Astrocyte (in vitro differentiated cells and primary cell): ENCODE results near the gene FRS2. TPM values are rescaled to one million over a fixed set of nuclear protein-coding genes. Genes with fewer than 3 reads are reported as not detected.

Experiments used
- DNase-seq: peaks from one replicate; pipeline ENCODE4 v3.0.0-alpha.2; 2010; ENCODE audit warnings: low read depth
- FAIRE-seq: peaks from 2 replicates; lab custom pipeline; 2011; peaks lifted over from hg19 to GRCh38; lab: Jason Lieb, UNC
- H2AFZ ChIP-seq: 2 replicates; pipeline ENCODE4 v1.6.0; 2012; ENCODE audit warnings: low read depth, low read length, inconsistent platforms
- H3K27ac ChIP-seq: 2 replicates; pipeline ENCODE4 v1.5.1; 2011; ENCODE audit warnings: low read depth, low read length, inconsistent platforms
- H3K27me3 ChIP-seq: 2 replicates; pipeline ENCODE4 v1.6.0; 2011; ENCODE audit warnings: low read length, inconsistent platforms; ENCODE audit not compliant: insufficient read depth
- H3K36me3 ChIP-seq: 2 replicates; pipeline ENCODE4 v1.5.1; 2011; ENCODE audit warnings: low read length, inconsistent platforms; ENCODE audit not compliant: insufficient read depth
- H3K4me1 ChIP-seq: 2 replicates; pipeline ENCODE4 v1.5.1; 2011; ENCODE audit warnings: low read length, inconsistent platforms; ENCODE audit not compliant: insufficient read depth
- H3K4me2 ChIP-seq: 2 replicates; pipeline ENCODE4 v1.6.0; 2012; ENCODE audit warnings: low read length, inconsistent platforms
- H3K4me3 ChIP-seq: 2 replicates; pipeline ENCODE4 v1.5.1; 2011; ENCODE audit warnings: low read depth, mild to moderate bottlenecking, low read length, inconsistent platforms; ENCODE audit not compliant: insufficient read depth
- H3K79me2 ChIP-seq: 2 replicates; pipeline ENCODE4 v1.6.0; 2012; ENCODE audit warnings: mild to moderate bottlenecking, low read length, inconsistent platforms; ENCODE audit not compliant: insufficient read depth
- H3K9ac ChIP-seq: 2 replicates; pipeline ENCODE4 v1.6.0; 2012; ENCODE audit warnings: mild to moderate bottlenecking, low read length, inconsistent platforms
- H3K9me3 ChIP-seq: 2 replicates; pipeline ENCODE4 v1.5.1; 2012; ENCODE audit warnings: low read depth, mild to moderate bottlenecking, low read length, inconsistent platforms; ENCODE audit not compliant: insufficient read depth
- H4K20me1 ChIP-seq: 2 replicates; pipeline ENCODE4 v1.6.0; 2012; ENCODE audit warnings: low read length, inconsistent platforms; ENCODE audit not compliant: insufficient read depth
- H3K27ac Mint-ChIP-seq: one replicate; pipeline ENCODE4 v1.8.0; 2021; ENCODE audit warnings: mild to moderate bottlenecking, mixed read lengths; ENCODE audit not compliant: unreplicated experiment
- H3K27me3 Mint-ChIP-seq: one replicate; pipeline ENCODE4 v1.8.0; 2021; ENCODE audit warnings: low read depth, mixed read lengths; ENCODE audit not compliant: unreplicated experiment
- H3K36me3 Mint-ChIP-seq: one replicate; pipeline ENCODE4 v1.8.0; 2021; ENCODE audit warnings: low read depth, mixed read lengths; ENCODE audit not compliant: unreplicated experiment
- H3K4me1 Mint-ChIP-seq: one replicate; pipeline ENCODE4 v1.8.0; 2021; ENCODE audit warnings: low read depth, mixed read lengths; ENCODE audit not compliant: unreplicated experiment
- H3K4me3 Mint-ChIP-seq: one replicate; pipeline ENCODE4 v1.8.0; 2021; ENCODE audit warnings: mild to moderate bottlenecking, moderate library complexity, mixed read lengths; ENCODE audit not compliant: unreplicated experiment
- H3K9me3 Mint-ChIP-seq: one replicate; pipeline ENCODE4 v1.8.0; 2021; ENCODE audit warnings: mild to moderate bottlenecking, mixed read lengths; ENCODE audit not compliant: unreplicated experiment
- CTCF ChIP-seq: IDR thresholded peaks from 2 replicates; pipeline ENCODE4 v1.5.1; 2011; ENCODE audit warnings: low read depth, mild to moderate bottlenecking, inconsistent platforms, low read length, moderate library complexity; ENCODE audit not compliant: insufficient read depth
- EZH2 ChIP-seq: IDR thresholded peaks from 2 replicates; pipeline ENCODE4 v1.6.1; 2012; ENCODE audit warnings: mild to moderate bottlenecking, low read length, inconsistent platforms; ENCODE audit not compliant: insufficient read depth
- total RNA-seq: library from RNA; stranded (reverse); gene quantifications from 2 replicates; pipeline ENCODE4 v1.2.1, GENCODE V29; 2021

FRS2 gene
- total RNA-seq, 1 donor from 2014 or later = 60.9 TPM

GRCh38 chr12:69428351-69429073 lies 41.7 kb upstream of the FRS2 start:
- FAIRE-seq = no peak
- no peaks in the 10 kb centered on the region for H3K27me3 Mint-ChIP-seq
- H3K9me3 ChIP-seq = no peaks in the 10 kb centered on the region
- H3K27ac ChIP-seq = no peak overlapping the region
- no peak overlapping the region for H3K4me2 ChIP-seq
- H3K36me3 ChIP-seq = no peaks in the 10 kb centered on the region
- TF ChIP-seq EZH2 (no peak), CTCF (no peak)
- H3K27me3 ChIP-seq = no peaks in the 10 kb centered on the region
- H3K9me3 Mint-ChIP-seq = peaks cover 2% of the 10 kb centered on the region
- no peak overlapping the region for H3K27ac Mint-ChIP-seq
- no peak overlapping the region for H3K9ac ChIP-seq
- H3K4me3 Mint-ChIP-seq = no peak overlapping the region
- no peak for DNase-seq
- no peaks in the 10 kb centered on the region for H3K79me2 ChIP-seq
- peaks cover 13% of the 10 kb centered on the region for H3K4me1 Mint-ChIP-seq
- H3K4me1 ChIP-seq = no peaks in the 10 kb centered on the region
- H2AFZ ChIP-seq = no peak overlapping the region
- no peaks in the 10 kb centered on the region for H4K20me1 ChIP-seq
- no peak overlapping the region for H3K4me3 ChIP-seq
- H3K36me3 Mint-ChIP-seq = no peaks in the 10 kb centered on the region

- Histone ChIP-seq H3K4me3 (no peak overlapping the region), H2AFZ (no peak overlapping the region), H3K27ac (no peak overlapping the region), H3K9me3 (no peaks in the 10 kb centered on the region), H3K4me2 (no peak overlapping the region), H3K79me2 (no peaks in the 10 kb centered on the region), H3K27me3 (no peaks in the 10 kb centered on the region), H3K36me3 (no peaks in the 10 kb centered on the region), H4K20me1 (no peaks in the 10 kb centered on the region), H3K9ac (no peak overlapping the region), H3K4me1 (no peaks in the 10 kb centered on the region)
- DNase-seq (no peak), FAIRE-seq (no peak)
- TF ChIP-seq CTCF = no peak
- TF ChIP-seq EZH2 = no peak
- Mint-ChIP-seq H3K36me3 (no peaks in the 10 kb centered on the region), H3K27me3 (peaks cover 2% of the 10 kb centered on the region), H3K4me1 (peaks cover 1% of the 10 kb centered on the region), H3K9me3 (no peaks in the 10 kb centered on the region), H3K4me3 (no peak overlapping the region), H3K27ac (no peak overlapping the region)
These were observed 39.1 kb upstream of the FRS2 start for GRCh38 chr12:69430942-69431590.
